Ovary (tissue), 3 donors: ENCODE results near the gene KAZALD1.

Experiments used
- POLR2A ChIP-seq: fragments of 450-650 bp; IDR thresholded peaks from one replicate; pipeline ENCODE4 v1.6.1; 2017; ENCODE audit warnings: antibody characterized with exemption, mild to moderate bottlenecking, moderate library complexity
- TF ChIP-seq, protein P1 (sequence below), 3 donors: fragments of 450-650 bp in 2 of 3; fragments of 200-600 bp in 1 of 3; IDR thresholded peaks; one replicate each; pipeline versions ENCODE4 v1.5.1 to v1.8.0; 2016 to 2022; ENCODE audit warnings: antibody characterized with exemption in 3 of 3, mild to moderate bottlenecking in 1 of 3
- donor health status: DM: no; HTN: no; CAD: no.

GRCh38 chr10:101021239-101021638 is 40.5 kb upstream of the KAZALD1 start:
- TF ChIP-seq, protein P1, sequence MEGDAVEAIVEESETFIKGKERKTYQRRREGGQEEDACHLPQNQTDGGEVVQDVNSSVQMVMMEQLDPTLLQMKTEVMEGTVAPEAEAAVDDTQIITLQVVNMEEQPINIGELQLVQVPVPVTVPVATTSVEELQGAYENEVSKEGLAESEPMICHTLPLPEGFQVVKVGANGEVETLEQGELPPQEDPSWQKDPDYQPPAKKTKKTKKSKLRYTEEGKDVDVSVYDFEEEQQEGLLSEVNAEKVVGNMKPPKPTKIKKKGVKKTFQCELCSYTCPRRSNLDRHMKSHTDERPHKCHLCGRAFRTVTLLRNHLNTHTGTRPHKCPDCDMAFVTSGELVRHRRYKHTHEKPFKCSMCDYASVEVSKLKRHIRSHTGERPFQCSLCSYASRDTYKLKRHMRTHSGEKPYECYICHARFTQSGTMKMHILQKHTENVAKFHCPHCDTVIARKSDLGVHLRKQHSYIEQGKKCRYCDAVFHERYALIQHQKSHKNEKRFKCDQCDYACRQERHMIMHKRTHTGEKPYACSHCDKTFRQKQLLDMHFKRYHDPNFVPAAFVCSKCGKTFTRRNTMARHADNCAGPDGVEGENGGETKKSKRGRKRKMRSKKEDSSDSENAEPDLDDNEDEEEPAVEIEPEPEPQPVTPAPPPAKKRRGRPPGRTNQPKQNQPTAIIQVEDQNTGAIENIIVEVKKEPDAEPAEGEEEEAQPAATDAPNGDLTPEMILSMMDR (IDR thresholded peaks at IDR 0.05) = no peak
- no peak for TF ChIP-seq POLR2A
